ENCODE results near the gene PYURF.
A peak's percentile ranks its signal among the peaks of the same experiment; 100 is the strongest.
"Not testable (repeated sequence)": the region's sequence is repeated elsewhere in the genome, so short reads cannot be mapped to it uniquely, and the experiment has no call there.

The PYURF gene, protein sequence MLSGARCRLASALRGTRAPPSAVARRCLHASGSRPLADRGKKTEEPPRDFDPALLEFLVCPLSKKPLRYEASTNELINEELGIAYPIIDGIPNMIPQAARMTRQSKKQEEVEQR

DNA sequence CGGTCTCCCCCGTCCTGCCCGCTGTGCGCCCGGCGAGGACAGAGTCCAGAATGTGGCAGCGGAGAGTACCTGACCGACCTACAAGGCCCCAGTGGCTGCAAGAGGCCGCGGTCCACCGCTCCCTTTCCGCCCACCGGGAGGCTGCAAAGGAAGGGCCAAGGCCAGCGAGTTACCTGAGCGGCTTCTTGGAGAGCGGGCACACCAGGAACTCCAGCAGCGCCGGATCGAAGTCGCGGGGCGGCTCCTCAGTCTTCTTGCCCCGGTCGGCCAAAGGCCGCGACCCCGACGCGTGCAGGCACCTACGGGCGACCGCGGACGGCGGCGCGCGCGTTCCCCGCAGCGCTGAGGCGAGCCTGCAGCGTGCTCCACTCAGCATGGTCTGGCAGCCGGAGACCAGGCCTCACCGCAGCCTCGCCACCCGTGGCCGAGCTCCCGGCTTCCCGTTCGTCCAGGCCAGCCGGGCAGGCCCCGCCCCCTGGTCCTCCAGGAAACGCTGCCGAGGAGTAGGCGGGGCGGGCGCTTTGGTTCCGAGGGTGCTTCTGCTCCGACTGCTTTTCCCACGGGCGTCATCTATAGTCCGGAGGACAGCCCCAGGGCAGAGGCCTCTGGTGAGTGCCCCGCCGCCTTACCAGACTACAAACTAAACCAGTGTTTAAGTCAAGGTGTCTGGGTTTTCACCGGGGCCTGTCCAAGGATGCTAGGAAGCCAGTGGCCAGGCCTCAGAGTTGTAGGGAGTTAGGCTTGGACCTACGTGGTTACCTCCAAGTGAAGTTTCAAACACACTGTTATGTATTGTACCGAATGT, at the start of gene PYURF:
Gene PYURF, minus strand, starts transcription at position 452 of the 805 bp plus-strand sequence. Its CDS starts 76 bp downstream, at position 376.
- Histone ChIP-seq H3K9ac (ENCODE audit: low read length) (peak within 1 kb of the TSS; percentile 94), H3K4me1 (ENCODE audit: insufficient read depth, low read length) (peaks cover 32% of the 10 kb centered on the region), H3K27me3 (ENCODE audit: control insufficient read depth in 1 of 2, insufficient read depth in 2 of 2, low read length in 2 of 2) (no peaks in the 10 kb centered on the region), H3K4me3 (ENCODE audit: low read depth in 1 of 2, low read length in 2 of 2) (peak within 1 kb of the TSS; percentile 72 to 87), H3K27ac (ENCODE audit: low read depth, low read length) (peak within 1 kb of the TSS; percentile 88), H3K9me3 (ENCODE audit: low read length) (no peaks in the 10 kb centered on the region), H3K36me3 (ENCODE audit: insufficient read depth, low read length) (peaks cover 9% of the 10 kb centered on the region)

DNA sequence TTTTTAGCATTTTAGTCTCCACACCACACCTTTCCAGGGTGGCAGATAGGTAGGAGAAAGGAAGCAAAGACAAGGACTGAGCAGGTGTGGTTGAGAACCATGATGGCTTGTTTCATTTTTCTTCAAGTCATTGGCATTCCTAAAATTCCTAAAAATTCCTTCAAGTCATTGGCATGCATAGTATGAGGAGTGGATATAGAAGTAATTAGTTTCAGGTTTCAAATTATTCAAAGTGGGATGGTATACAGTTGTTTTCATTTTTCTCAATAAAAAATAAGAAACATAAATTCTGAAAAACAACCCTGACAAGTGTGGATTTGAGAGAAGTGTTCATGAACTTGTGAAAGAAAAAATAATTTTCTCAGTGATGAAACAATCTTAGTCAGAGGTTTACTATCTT, 46.4 kb upstream of the PYURF start:
- H3K4me1 ChIP-seq (ENCODE audit: insufficient read depth, low read length), result no peaks in the 10 kb centered on the region

GRCh38 chr4:88567591-88567990, 44.0 kb upstream of the PYURF start:
- H3K4me1 ChIP-seq (ENCODE audit: insufficient read depth, low read length), result no peaks in the 10 kb centered on the region
- no peaks in the 10 kb centered on the region for H3K9me3 ChIP-seq (ENCODE audit: low read length)
- H3K27me3 ChIP-seq (ENCODE audit: control insufficient read depth in 1 of 2, insufficient read depth in 2 of 2, low read length in 2 of 2), result no peaks in the 10 kb centered on the region
- H3K36me3 ChIP-seq (ENCODE audit: insufficient read depth, low read length), result no peaks in the 10 kb centered on the region
- no peak overlapping the region for H3K27ac ChIP-seq (ENCODE audit: low read depth, low read length)
- H3K4me3 ChIP-seq (ENCODE audit: low read depth in 1 of 2, low read length in 2 of 2), result no peak overlapping the region
- no peak overlapping the region for H3K9ac ChIP-seq (ENCODE audit: low read length)

More for the DNA sequence above, 46.4 kb upstream of the PYURF start:
- Histone ChIP-seq H3K4me3 (ENCODE audit: low read depth in 1 of 2, low read length in 2 of 2) (no peak overlapping the region), H3K27ac (ENCODE audit: low read depth, low read length) (no peak overlapping the region), H3K9me3 (ENCODE audit: low read length) (no peaks in the 10 kb centered on the region), H3K27me3 (ENCODE audit: control insufficient read depth in 1 of 2, insufficient read depth in 2 of 2, low read length in 2 of 2) (no peaks in the 10 kb centered on the region), H3K36me3 (ENCODE audit: insufficient read depth, low read length) (no peaks in the 10 kb centered on the region), H3K9ac (ENCODE audit: low read length) (no peak overlapping the region)

DNA sequence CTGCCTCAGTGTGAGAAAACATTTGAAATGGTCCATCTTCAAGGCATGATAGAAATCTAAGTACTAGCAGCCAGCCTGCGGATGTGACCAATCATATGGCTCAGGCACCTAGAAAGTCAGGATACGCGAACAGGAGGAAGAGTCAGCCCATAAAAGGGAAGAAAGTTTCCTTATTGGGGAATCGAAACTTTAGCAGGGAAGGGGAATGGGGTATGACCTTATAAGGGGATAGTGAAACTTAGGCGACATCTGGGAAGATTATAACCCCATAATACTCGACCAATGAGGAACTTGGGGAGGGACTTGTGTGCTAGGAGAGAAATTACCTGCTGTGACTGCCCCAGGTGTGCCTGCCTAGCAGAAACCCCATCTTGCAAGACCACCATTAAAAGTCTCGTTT, 26.2 kb upstream of the PYURF start:
- no peaks in the 10 kb centered on the region for H3K4me1 ChIP-seq (ENCODE audit: insufficient read depth, low read length)
- H3K36me3 ChIP-seq (ENCODE audit: insufficient read depth, low read length), result no peaks in the 10 kb centered on the region
- no peaks in the 10 kb centered on the region for H3K9me3 ChIP-seq (ENCODE audit: low read length)

GRCh38 chr4:88539322-88540068, 15.9 kb upstream of the PYURF start:
- not testable (repeated sequence) for H3K4me1 ChIP-seq (ENCODE audit: insufficient read depth, low read length); H3K4me3 ChIP-seq (ENCODE audit: low read depth in 1 of 2, low read length in 2 of 2); H3K27ac ChIP-seq (ENCODE audit: low read depth, low read length); H3K9me3 ChIP-seq (ENCODE audit: low read length); H3K9ac ChIP-seq (ENCODE audit: low read length); H3K27me3 ChIP-seq (ENCODE audit: control insufficient read depth in 1 of 2, insufficient read depth in 2 of 2, low read length in 2 of 2); H3K36me3 ChIP-seq (ENCODE audit: insufficient read depth, low read length)

More for the DNA sequence above, 26.2 kb upstream of the PYURF start:
- H3K27ac ChIP-seq (ENCODE audit: low read depth, low read length), result no peak overlapping the region
- H3K9ac ChIP-seq (ENCODE audit: low read length), result no peak overlapping the region
- no peaks in the 10 kb centered on the region for H3K27me3 ChIP-seq (ENCODE audit: control insufficient read depth in 1 of 2, insufficient read depth in 2 of 2, low read length in 2 of 2)
- no peak overlapping the region for H3K4me3 ChIP-seq (ENCODE audit: low read depth in 1 of 2, low read length in 2 of 2)

GRCh38 chr4:88537709-88538108, 14.1 kb upstream of the PYURF start:
- H3K4me1 ChIP-seq (ENCODE audit: insufficient read depth, low read length), result no peaks in the 10 kb centered on the region
- no peak overlapping the region for H3K9ac ChIP-seq (ENCODE audit: low read length)
- H3K36me3 ChIP-seq (ENCODE audit: insufficient read depth, low read length), result no peaks in the 10 kb centered on the region
- H3K27ac ChIP-seq (ENCODE audit: low read depth, low read length), result no peak overlapping the region
- no peak overlapping the region for H3K4me3 ChIP-seq (ENCODE audit: low read depth in 1 of 2, low read length in 2 of 2)
- H3K27me3 ChIP-seq (ENCODE audit: control insufficient read depth in 1 of 2, insufficient read depth in 2 of 2, low read length in 2 of 2), result no peaks in the 10 kb centered on the region
- H3K9me3 ChIP-seq (ENCODE audit: low read length), result no peaks in the 10 kb centered on the region

GRCh38 chr4:88535090-88535755, 11.6 kb upstream of the PYURF start:
- H3K4me1 ChIP-seq (ENCODE audit: insufficient read depth, low read length), result no peaks in the 10 kb centered on the region
- no peak overlapping the region for H3K4me3 ChIP-seq (ENCODE audit: low read depth in 1 of 2, low read length in 2 of 2)

DNA sequence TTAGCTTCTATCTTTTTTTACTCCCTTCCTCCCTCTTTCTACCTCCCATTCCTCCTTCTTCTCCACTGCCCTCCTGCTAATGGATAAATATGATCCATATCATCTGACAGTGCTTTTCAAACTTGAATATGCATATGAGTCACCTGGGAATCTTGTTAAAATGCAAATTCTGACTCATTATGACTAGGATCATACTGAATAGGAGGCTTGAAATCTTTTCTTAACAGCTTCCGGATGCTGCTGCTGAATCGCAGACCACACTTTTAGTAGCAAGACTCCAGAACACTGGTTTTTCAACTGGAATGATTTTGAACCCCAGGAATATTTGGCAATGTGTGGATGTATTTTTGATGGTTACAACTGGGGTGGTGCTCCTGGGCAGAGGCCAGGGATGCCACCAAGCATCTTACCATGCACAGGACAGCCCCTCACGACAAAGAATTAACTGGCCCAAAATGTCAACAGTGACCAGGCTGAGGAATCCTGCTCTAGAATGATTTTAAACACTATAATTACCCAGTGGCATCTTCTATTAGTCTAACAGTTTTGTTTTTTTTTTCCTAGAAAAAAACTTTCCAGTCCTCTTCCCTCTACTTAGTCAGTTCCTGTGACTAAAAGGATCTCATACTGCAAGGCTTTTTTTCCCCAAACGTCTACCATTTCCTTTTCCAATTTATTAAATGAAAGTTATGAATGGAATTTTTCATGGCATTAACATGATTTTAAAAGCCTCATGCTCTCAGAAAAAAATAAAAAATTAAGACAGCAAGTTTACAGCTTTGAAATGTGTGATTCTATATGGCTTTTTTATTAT, 10.6 kb upstream of the PYURF start:
- no peak overlapping the region for H3K9ac ChIP-seq (ENCODE audit: low read length)
- no peaks in the 10 kb centered on the region for H3K27me3 ChIP-seq (ENCODE audit: control insufficient read depth in 1 of 2, insufficient read depth in 2 of 2, low read length in 2 of 2)
- no peaks in the 10 kb centered on the region for H3K4me1 ChIP-seq (ENCODE audit: insufficient read depth, low read length)
- no peaks in the 10 kb centered on the region for H3K36me3 ChIP-seq (ENCODE audit: insufficient read depth, low read length)
- H3K4me3 ChIP-seq (ENCODE audit: low read depth in 1 of 2, low read length in 2 of 2), result no peak overlapping the region
- H3K9me3 ChIP-seq (ENCODE audit: low read length), result no peaks in the 10 kb centered on the region
- no peak overlapping the region for H3K27ac ChIP-seq (ENCODE audit: low read depth, low read length)

More at GRCh38 chr4:88535090-88535755, 11.6 kb upstream of the PYURF start:
- H3K27ac ChIP-seq (ENCODE audit: low read depth, low read length), result no peak overlapping the region
- no peaks in the 10 kb centered on the region for H3K27me3 ChIP-seq (ENCODE audit: control insufficient read depth in 1 of 2, insufficient read depth in 2 of 2, low read length in 2 of 2)
- no peak overlapping the region for H3K9ac ChIP-seq (ENCODE audit: low read length)
- H3K36me3 ChIP-seq (ENCODE audit: insufficient read depth, low read length), result no peaks in the 10 kb centered on the region
- no peaks in the 10 kb centered on the region for H3K9me3 ChIP-seq (ENCODE audit: low read length)

GRCh38 chr4:88533088-88533790, 9.7 kb upstream of the PYURF start:
- Histone ChIP-seq H3K9ac (ENCODE audit: low read length) (no peak overlapping the region), H3K4me3 (ENCODE audit: low read depth in 1 of 2, low read length in 2 of 2) (no peak overlapping the region), H3K36me3 (ENCODE audit: insufficient read depth, low read length) (no peaks in the 10 kb centered on the region), H3K27ac (ENCODE audit: low read depth, low read length) (no peak overlapping the region), H3K4me1 (ENCODE audit: insufficient read depth, low read length) (no peaks in the 10 kb centered on the region), H3K9me3 (ENCODE audit: low read length) (no peaks in the 10 kb centered on the region), H3K27me3 (ENCODE audit: control insufficient read depth in 1 of 2, insufficient read depth in 2 of 2, low read length in 2 of 2) (no peaks in the 10 kb centered on the region)

DNA sequence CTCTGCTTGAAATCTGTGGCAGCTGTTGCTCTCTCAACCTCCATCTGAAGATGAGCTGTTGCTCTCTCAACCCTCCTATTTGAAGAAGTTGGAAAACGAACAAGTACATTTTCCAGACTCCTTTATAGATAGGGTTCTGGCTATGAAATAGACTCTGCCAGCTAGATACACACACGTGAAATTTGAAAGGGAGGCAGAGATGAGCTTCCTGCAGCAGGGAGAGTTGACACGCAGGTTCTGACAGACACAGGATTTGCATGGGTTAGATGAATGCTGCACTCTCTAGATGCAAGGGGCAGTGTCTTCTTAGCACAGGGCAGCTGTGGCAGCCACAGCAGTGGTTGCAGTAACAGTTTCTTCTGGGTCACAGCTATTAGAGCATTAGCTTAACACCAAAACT, 8.0 kb upstream of the PYURF start:
- H3K27ac ChIP-seq (ENCODE audit: low read depth, low read length), result no peak overlapping the region
- H3K27me3 ChIP-seq (ENCODE audit: control insufficient read depth in 1 of 2, insufficient read depth in 2 of 2, low read length in 2 of 2), result no peaks in the 10 kb centered on the region
- no peak overlapping the region for H3K9ac ChIP-seq (ENCODE audit: low read length)
- H3K4me3 ChIP-seq (ENCODE audit: low read depth in 1 of 2, low read length in 2 of 2), result no peak overlapping the region
- H3K9me3 ChIP-seq (ENCODE audit: low read length), result no peaks in the 10 kb centered on the region
- no peaks in the 10 kb centered on the region for H3K36me3 ChIP-seq (ENCODE audit: insufficient read depth, low read length)
- no peaks in the 10 kb centered on the region for H3K4me1 ChIP-seq (ENCODE audit: insufficient read depth, low read length)

All from muscle layer of colon (tissue), 2 donors.